ENCODE results near the gene SH3TC1.

The SH3TC1 gene

DNA sequence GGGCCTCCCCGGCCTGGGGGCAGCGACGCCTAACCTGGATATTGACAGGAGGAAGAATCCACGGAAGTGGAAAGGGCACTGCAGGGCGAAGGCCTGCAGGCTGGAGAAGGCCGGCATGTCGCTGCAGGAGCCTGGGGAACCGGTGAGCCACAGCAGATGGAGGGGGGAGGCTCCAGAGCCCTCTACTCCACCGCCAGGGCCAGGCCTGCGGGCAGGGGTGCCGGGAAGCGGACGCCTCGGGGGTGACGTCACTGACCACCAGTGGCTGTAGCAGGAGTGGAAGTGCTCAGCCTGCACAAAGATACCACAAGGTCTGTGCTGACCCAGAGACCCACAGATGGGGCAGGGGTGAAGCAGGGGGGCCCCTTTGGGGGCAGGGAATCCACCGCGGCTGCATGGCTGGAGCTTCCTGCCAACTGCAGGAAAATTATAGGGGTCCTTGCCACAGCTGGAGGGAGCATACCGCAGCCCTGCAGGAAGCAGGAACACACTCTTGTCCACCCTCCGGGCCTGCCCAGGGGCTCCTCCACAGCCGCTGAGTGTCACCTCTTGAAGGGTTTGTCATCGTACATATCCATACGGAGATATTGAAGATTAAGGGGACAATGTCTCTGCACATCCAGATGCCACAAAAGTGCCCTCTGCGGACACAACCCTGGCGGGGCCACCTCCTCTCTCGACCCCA is 62.9 kb downstream of the SH3TC1 start:
- ChIA-PET CTCF (no interaction called here), POLR2A (interaction anchor here (0.6 kb wide), 1 partner anchor 12 kb away, joined by 3 read pairs; no protein-coding TSS in a partner anchor)
- H3K4me3 ChIP-seq (ENCODE audit: low read depth, low read length), result no peak overlapping the region
- TF ChIP-seq CTCF (IDR thresholded peaks at IDR 0.05; ENCODE audit: insufficient read depth, low read length, missing control alignments), result no peak
- no peak for DNase-seq (ENCODE audit: low read depth, low spot score)

DNA sequence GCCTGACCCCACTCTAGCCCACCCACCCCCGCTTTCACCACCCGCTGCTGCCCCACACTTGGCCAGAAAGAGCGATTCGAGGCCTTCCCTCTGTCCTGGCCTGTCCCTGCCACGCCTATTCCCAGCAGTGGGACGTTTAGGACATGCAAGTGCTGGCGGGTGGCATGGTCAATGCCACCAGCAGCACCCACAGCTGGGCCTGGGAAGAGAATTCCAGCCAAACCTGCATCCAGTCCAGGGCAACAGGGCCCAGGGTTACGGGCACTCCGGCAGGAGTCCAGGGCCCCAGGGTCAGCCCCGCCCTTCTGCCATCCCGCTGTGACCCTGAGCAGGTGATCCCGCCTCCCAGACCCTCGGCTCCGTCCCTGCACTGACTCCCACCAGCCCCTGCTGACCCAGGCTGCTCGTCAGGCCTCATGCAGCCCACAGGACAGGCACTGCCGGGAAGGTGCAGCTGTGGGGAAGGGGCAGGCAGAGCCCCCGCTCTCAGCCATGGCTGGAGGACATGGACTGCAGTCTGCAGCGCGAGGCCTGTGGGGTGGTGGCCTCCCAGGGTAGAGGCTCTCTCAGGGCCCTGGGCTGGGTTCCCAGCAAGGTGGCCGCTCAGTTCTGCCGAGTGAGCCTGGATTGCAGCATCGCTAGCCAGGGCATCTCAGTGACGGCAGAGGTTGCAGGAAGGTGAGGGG is 63.7 kb downstream of the SH3TC1 start:
- POLR2A ChIA-PET, result no interaction called here
- no peak for DNase-seq (ENCODE audit: low read depth, low spot score)

DNA sequence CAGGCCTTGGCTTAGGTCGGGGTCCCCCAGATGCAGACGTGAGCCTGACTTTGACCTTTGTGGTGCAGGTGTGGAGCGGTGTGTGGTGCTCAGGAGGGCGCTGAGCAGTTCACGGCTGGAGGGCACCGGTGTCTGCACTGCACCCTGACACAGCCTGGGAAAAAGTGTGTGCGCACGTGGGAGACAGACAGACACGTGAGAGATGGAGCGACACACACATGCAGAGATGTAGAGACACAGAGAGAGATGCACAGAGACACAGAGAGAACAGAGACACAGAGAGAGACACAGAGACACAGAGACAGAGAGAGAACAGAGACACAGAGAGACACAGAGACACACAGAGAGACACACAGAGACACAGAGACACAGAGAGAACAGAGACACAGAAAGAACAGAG is 64.3 kb downstream of the SH3TC1 start:
- TF ChIP-seq CTCF (IDR thresholded peaks at IDR 0.05; ENCODE audit: insufficient read depth, low read length, missing control alignments), result no peak
- POLR2A ChIA-PET, result no interaction called here
- no peak for DNase-seq (ENCODE audit: low read depth, low spot score)
- no peak overlapping the region for H3K4me3 ChIP-seq (ENCODE audit: low read depth, low read length)
- CTCF ChIA-PET, result no interaction called here

More for the DNA sequence above, 63.7 kb downstream of the SH3TC1 start:
- CTCF ChIA-PET, result no interaction called here
- no peak overlapping the region for H3K4me3 ChIP-seq (ENCODE audit: low read depth, low read length)
- TF ChIP-seq CTCF (IDR thresholded peaks at IDR 0.05; ENCODE audit: insufficient read depth, low read length, missing control alignments), result no peak

GRCh38 chr4:8264106-8264505 is 65.0 kb downstream of the SH3TC1 start:
- H3K4me3 ChIP-seq (ENCODE audit: low read depth, low read length), result no peak overlapping the region
- CTCF ChIA-PET, result no interaction called here
- POLR2A ChIA-PET, result no interaction called here
- TF ChIP-seq CTCF (IDR thresholded peaks at IDR 0.05; ENCODE audit: insufficient read depth, low read length, missing control alignments), result no peak
- DNase-seq (ENCODE audit: low read depth, low spot score), result no peak

GRCh38 chr4:8265171-8265929 is 66.3 kb downstream of the SH3TC1 start:
- ChIA-PET POLR2A (no interaction called here), CTCF (interaction anchor here (1.0 to 13.7 kb wide), 3 partner anchors 127 to 144 kb away, joined by 3 to 117 read pairs (median 5); no protein-coding TSS in a partner anchor)
- TF ChIP-seq CTCF (IDR thresholded peaks at IDR 0.05; ENCODE audit: insufficient read depth, low read length, missing control alignments), result no peak
- DNase-seq (ENCODE audit: low read depth, low spot score), result no peak
- H3K4me3 ChIP-seq (ENCODE audit: low read depth, low read length), result no peak overlapping the region

GRCh38 chr4:8266088-8266487 is 67.0 kb downstream of the SH3TC1 start:
- DNase-seq (ENCODE audit: low read depth, low spot score), result no peak
- POLR2A ChIA-PET, result no interaction called here
- H3K4me3 ChIP-seq (ENCODE audit: low read depth, low read length), result no peak overlapping the region
- TF ChIP-seq CTCF (IDR thresholded peaks at IDR 0.05; ENCODE audit: insufficient read depth, low read length, missing control alignments), result no peak
- CTCF ChIA-PET, result interaction anchor here (1.5 to 13.7 kb wide), 3 partner anchors 24 to 143 kb away, joined by 5 to 117 read pairs (median 5); no protein-coding TSS in a partner anchor
